Aorta (tissue), 5 donors: ENCODE data around the gene PCSK1N. TPM values are rescaled to one million over a fixed set of nuclear protein-coding genes. Genes with fewer than 3 reads are reported as not detected.

Experiments used
- ATAC-seq: fragments of 200-7000 bp; cut with Tn5 transposase; one replicate; pipeline ENCODE4 v1.9.1; 2022; ENCODE audit warnings: moderate library complexity; ENCODE audit not compliant: low FRiP score
- DNase-seq, 2 donors: peaks; one replicate each; pipeline ENCODE4 v3.0.0-alpha.2; 2020
- H3K27ac ChIP-seq, 2 donors: one replicate each; pipeline ENCODE4 v1.5.1; 2013; ENCODE audit warnings: low read length in 2 of 2, mild to moderate bottlenecking in 2 of 2, moderate library complexity in 2 of 2, control low read depth in 1 of 2, inconsistent platforms in 1 of 2, low read depth in 1 of 2
- H3K27me3 ChIP-seq, 2 donors: one replicate each; pipeline ENCODE4 v1.6.1; 2013; ENCODE audit warnings: control low read depth in 1 of 2, low read length in 1 of 2, mild to moderate bottlenecking in 1 of 2, moderate library complexity in 1 of 2; ENCODE audit not compliant: insufficient read depth in 2 of 2, control insufficient read depth in 1 of 2
- H3K36me3 ChIP-seq, 2 donors: one replicate each; pipeline ENCODE4 v1.6.1; 2013; ENCODE audit warnings: control low read depth in 1 of 2, low read length in 1 of 2, mild to moderate bottlenecking in 1 of 2; ENCODE audit not compliant: insufficient read depth in 2 of 2, control insufficient read depth in 1 of 2
- H3K4me1 ChIP-seq, 2 donors: one replicate each; pipeline ENCODE4 v1.6.1; 2013; ENCODE audit warnings: low read length in 2 of 2, control low read depth in 1 of 2, mild to moderate bottlenecking in 1 of 2, moderate library complexity in 1 of 2; ENCODE audit not compliant: insufficient read depth in 2 of 2, control insufficient read depth in 1 of 2
- H3K4me3 ChIP-seq, 2 donors: one replicate each; pipeline ENCODE4 v1.5.1; 2013; ENCODE audit warnings: low read length in 2 of 2, control low read depth in 1 of 2, mild to moderate bottlenecking in 1 of 2
- H3K9me3 ChIP-seq: one replicate; pipeline ENCODE4 v1.6.1; 2013; ENCODE audit warnings: mild to moderate bottlenecking, low read length; ENCODE audit not compliant: control insufficient read depth
- WGBS, 2 donors: extraction: QIAGEN DNeasy Blood & Tissue Kit; methylation state at CpG; one replicate each; pipeline ENCODE4 v1.1.7; 2013; 5-methylcytosine and 5-hydroxymethylcytosine counted together
- intact Hi-C, 2 donors: fragments of 100-400 bp; cut with DNase I; formaldehyde crosslinking; loops; one replicate each; pipeline versions ENCODE4 v1.14.2 to v1.15.0; 2022
- polyA plus RNA-seq, 2 donors: library from polyadenylated mRNA; stranded (reverse); fragments of 200-250 nt; gene quantifications; one replicate each; pipeline ENCODE4 v1.2.3, GENCODE V29; 2013
- total RNA-seq, 2 donors: library from RNA; stranded (reverse); fragmentation: NEBNext Ultra II Directional; extraction: Animal tissue kit (Norgen Biotek cat#: 25700); gene quantifications; one replicate each; pipeline ENCODE4 v1.2.1, GENCODE V29; 2021
- donor health status: healthy with polysubstance abuse.
- donor health status: Bipolar disorder and iron deficiency.
- donor health status: DM: no; HTN: no; CAD: no.
- donor health status: DM: no; HTN: no; CAD: no.
- donor health status: DM: yes; HTN: yes; CAD: no.

PCSK1N gene
- total and polyA plus RNA-seq, 4 donors = 0.43 to 0.88 (median 0.45) TPM; not detected in 1

GRCh38 chrX:48798318-48798717, 37.1 kb downstream of the PCSK1N start:
- H3K4me1 ChIP-seq = no peaks in the 10 kb centered on the region
- DNase-seq (no peak), ATAC-seq (no peak)
- no peaks in the 10 kb centered on the region for H3K36me3 ChIP-seq
- H3K9me3 ChIP-seq = no peaks in the 10 kb centered on the region
- 67 to 75% methylated on average over 2 of the region's 2 CpGs for WGBS, 2 donors
- no peak overlapping the region for H3K27ac ChIP-seq
- no peak overlapping the region for H3K4me3 ChIP-seq
- intact Hi-C loops = no loop called here
- H3K27me3 ChIP-seq = no peaks in the 10 kb centered on the region

- Histone ChIP-seq H3K27me3 (no peaks in the 10 kb centered on the region), H3K36me3 (no peaks in the 10 kb centered on the region), H3K9me3 (no peaks in the 10 kb centered on the region), H3K4me1 (no peaks in the 10 kb centered on the region), H3K4me3 (no peak overlapping the region), H3K27ac (no peak overlapping the region)
- ATAC-seq (no peak), DNase-seq (peak in 1 of 2 donors; percentile 51)
- 60 to 62% methylated on average over 8 of the region's 8 CpGs for WGBS, 2 donors
- intact Hi-C loops = no loop called here
These were observed 40.4 kb downstream of the PCSK1N start for GRCh38 chrX:48794911-48795515.

- ATAC-seq (no peak), DNase-seq (peak in 1 of 2 donors; percentile 51)
- WGBS, 2 donors = 77 to 84% methylated on average over 12 of the region's 12 CpGs
- no peak overlapping the region for H3K27ac ChIP-seq
- no peaks in the 10 kb centered on the region for H3K27me3 ChIP-seq
- no peaks in the 10 kb centered on the region for H3K4me1 ChIP-seq
- intact Hi-C loops = no loop called here
- no peaks in the 10 kb centered on the region for H3K9me3 ChIP-seq
- H3K36me3 ChIP-seq = no peaks in the 10 kb centered on the region
- H3K4me3 ChIP-seq = no peak overlapping the region
These were observed 41.0 kb downstream of the PCSK1N start for GRCh38 chrX:48794340-48794910.

GRCh38 chrX:48793935-48794334, 41.5 kb downstream of the PCSK1N start:
- ATAC-seq (no peak), DNase-seq (peak in 1 of 2 donors; percentile 32)
- intact Hi-C loops = no loop called here
- H3K9me3 ChIP-seq = no peaks in the 10 kb centered on the region
- H3K27me3 ChIP-seq = no peaks in the 10 kb centered on the region
- 68 to 91% methylated on average over 4 of the region's 4 CpGs for WGBS, 2 donors
- H3K4me3 ChIP-seq = no peak overlapping the region
- no peak overlapping the region for H3K27ac ChIP-seq
- no peaks in the 10 kb centered on the region for H3K36me3 ChIP-seq
- no peaks in the 10 kb centered on the region for H3K4me1 ChIP-seq

- 78 to 85% methylated on average over 7 of the region's 7 CpGs for WGBS, 2 donors
- ATAC-seq = no peak
- intact Hi-C loops = no loop called here
These were observed 43.2 kb downstream of the PCSK1N start for GRCh38 chrX:48792219-48792618.

GRCh38 chrX:48791063-48791820, 44.2 kb downstream of the PCSK1N start:
- Histone ChIP-seq H3K4me3 (no peak overlapping the region), H3K36me3 (no peaks in the 10 kb centered on the region), H3K4me1 (no peaks in the 10 kb centered on the region), H3K27me3 (no peaks in the 10 kb centered on the region), H3K27ac (no peak overlapping the region), H3K9me3 (no peaks in the 10 kb centered on the region)
- WGBS, 2 donors = 82 to 87% methylated on average over 11 of the region's 11 CpGs
- intact Hi-C loops = no loop called here
- DNase-seq = peak in 1 of 2 donors; percentile 50
- no peak for ATAC-seq

More at GRCh38 chrX:48792219-48792618, 43.2 kb downstream of the PCSK1N start:
- H3K9me3 ChIP-seq = no peaks in the 10 kb centered on the region
- H3K36me3 ChIP-seq = no peaks in the 10 kb centered on the region
- H3K27ac ChIP-seq = no peak overlapping the region
- no peaks in the 10 kb centered on the region for H3K4me1 ChIP-seq
- no peaks in the 10 kb centered on the region for H3K27me3 ChIP-seq
- H3K4me3 ChIP-seq = no peak overlapping the region
- no peak for DNase-seq

GRCh38 chrX:48790477-48790876, 44.9 kb downstream of the PCSK1N start:
- intact Hi-C loops = no loop called here
- H3K36me3 ChIP-seq = no peaks in the 10 kb centered on the region
- WGBS, 2 donors = 49 to 60% methylated on average over 5 of the region's 5 CpGs
- DNase-seq (no peak), ATAC-seq (no peak)
- no peaks in the 10 kb centered on the region for H3K27me3 ChIP-seq
- no peaks in the 10 kb centered on the region for H3K4me1 ChIP-seq
- no peak overlapping the region for H3K4me3 ChIP-seq
- no peak overlapping the region for H3K27ac ChIP-seq
- no peaks in the 10 kb centered on the region for H3K9me3 ChIP-seq

GRCh38 chrX:48789366-48790220, 45.8 kb downstream of the PCSK1N start:
- Histone ChIP-seq H3K9me3 (no peaks in the 10 kb centered on the region), H3K36me3 (no peaks in the 10 kb centered on the region), H3K4me1 (no peaks in the 10 kb centered on the region), H3K27me3 (no peaks in the 10 kb centered on the region), H3K4me3 (no peak overlapping the region), H3K27ac (no peak overlapping the region)
- 73 to 75% methylated on average over 7 of the region's 7 CpGs for WGBS, 2 donors
- no peak for ATAC-seq
- intact Hi-C loops = no loop called here
- DNase-seq = no peak
